K562 (cell line): ENCODE data around the gene SMAD7.

Source experiments
- GABPA ChIP-seq: fragments of 200-800 bp; sonication (Bioruptor generic); conservative IDR thresholded peaks from 2 replicates; pipeline ENCODE4 v1.6.1; 2016; ENCODE audit warnings: low read depth, missing genetic modification characterization, missing compliant biosample characterization
- MCM7 ChIP-seq, 2 experiments: fragments of 450-650 bp; IDR thresholded peaks; 2 replicates each; pipeline ENCODE4 v1.6.1; 2016 to 2018
- PHF21A ChIP-seq: fragments of 450-650 bp; IDR thresholded peaks from 2 replicates; pipeline ENCODE4 v1.6.1; 2017; ENCODE audit warnings: low read depth, borderline replicate concordance
- SIN3A ChIP-seq, 2 experiments: fragments of 150-350 bp in 1 of 2; IDR thresholded peaks; 2 replicates each; pipeline ENCODE4 v1.6.1; 2011 to 2016; ENCODE audit warnings: borderline replicate concordance in 2 of 2, low read depth in 2 of 2, low read length in 2 of 2, mild to moderate bottlenecking in 2 of 2, moderate library complexity in 2 of 2; ENCODE audit not compliant: control insufficient read depth in 1 of 2
- ZZZ3 ChIP-seq: fragments of 450-650 bp; IDR thresholded peaks from 2 replicates; pipeline ENCODE4 v1.6.1; 2016; ENCODE audit warnings: antibody characterized with exemption, mild to moderate bottlenecking, moderate library complexity

GRCh38 chr18:48878471-48878870 is 72.3 kb downstream of the SMAD7 start:
- TF ChIP-seq PHF21A (no peak), SIN3A (IDR thresholded peaks at IDR 0.05; ENCODE audit: borderline replicate concordance in 2 of 2, control insufficient read depth in 1 of 2, low read depth in 2 of 2, low read length in 2 of 2) (no peak), MCM7 (IDR thresholded peaks at IDR 0.05) (no peak), GABPA (no peak), ZZZ3 (no peak)
